WERI-Rb-1 (cell line): Measurements from ENCODE around the gene MXRA8.
"Not testable (repeated sequence)": the region's sequence is repeated elsewhere in the genome, so short reads cannot be mapped to it uniquely, and the experiment has no call there.

Source experiments
- DNase-seq: peaks from one replicate; pipeline ENCODE4 v3.0.0-alpha.2; 2020
- H3K27ac ChIP-seq: fragments of 250-450 bp; sonication (Bioruptor Pico); 2 replicates; pipeline ENCODE4 v1.5.1; 2020; ENCODE audit warnings: mild to moderate bottlenecking, moderate library complexity
- H3K27me3 ChIP-seq: fragments of 250-450 bp; sonication (Bioruptor Pico); 2 replicates; pipeline ENCODE4 v1.5.1; 2021; ENCODE audit warnings: mild to moderate bottlenecking, low read depth, moderate library complexity; ENCODE audit not compliant: insufficient read depth, severe bottlenecking
- H3K36me3 ChIP-seq: fragments of 250-450 bp; sonication (Bioruptor Pico); 2 replicates; pipeline ENCODE4 v1.5.1; 2020; ENCODE audit warnings: mild to moderate bottlenecking, moderate library complexity
- H3K4me3 ChIP-seq: 2 replicates; pipeline ENCODE4 v1.5.1; 2011; ENCODE audit warnings: low read depth, mild to moderate bottlenecking, control low read depth, low read length
- H3K9me3 ChIP-seq: fragments of 250-450 bp; sonication (Bioruptor Pico); 2 replicates; pipeline ENCODE4 v1.5.1; 2021; ENCODE audit warnings: mild to moderate bottlenecking, moderate library complexity; ENCODE audit not compliant: severe bottlenecking
- CTCF ChIP-seq: IDR thresholded peaks from 2 replicates; pipeline ENCODE4 v1.5.1; 2011; ENCODE audit warnings: low read depth, mild to moderate bottlenecking, control low read depth, inconsistent platforms, low read length

The MXRA8 gene

GRCh38 chr1:1371746-1372711 is 13.7 kb upstream of the MXRA8 start:
- H3K36me3 ChIP-seq, result peaks cover 39% of the 10 kb centered on the region
- peak overlapping the region; percentile 48 for H3K27ac ChIP-seq
- peaks cover 4% of the 10 kb centered on the region for H3K9me3 ChIP-seq
- TF ChIP-seq CTCF, result peak; percentile 91
- H3K27me3 ChIP-seq, result no peaks in the 10 kb centered on the region
- H3K4me3 ChIP-seq, result no peak overlapping the region
- peak; percentile 83 for DNase-seq

- Histone ChIP-seq H3K4me3 (no peak overlapping the region), H3K36me3 (peaks cover 34% of the 10 kb centered on the region), H3K27me3 (no peaks in the 10 kb centered on the region), H3K9me3 (peaks cover 8% of the 10 kb centered on the region), H3K27ac (peak overlapping the region; percentile 48)
- DNase-seq, result no peak
- TF ChIP-seq CTCF, result no peak
Measured at GRCh38 chr1:1371364-1371745, 13.0 kb upstream of the MXRA8 start.

- H3K4me3 ChIP-seq, result no peak overlapping the region
- DNase-seq, result no peak
Measured at GRCh38 chr1:1370771-1371300, 12.5 kb upstream of the MXRA8 start.

GRCh38 chr1:1370094-1370493 is 11.7 kb upstream of the MXRA8 start:
- DNase-seq, H3K27ac ChIP-seq, H3K4me3 ChIP-seq, H3K27me3 ChIP-seq: not testable (repeated sequence)
- H3K36me3 ChIP-seq, result peaks cover 29% of the 10 kb centered on the region
- peaks cover 15% of the 10 kb centered on the region for H3K9me3 ChIP-seq

More at GRCh38 chr1:1370771-1371300, 12.5 kb upstream of the MXRA8 start:
- H3K9me3 ChIP-seq, result peaks cover 13% of the 10 kb centered on the region
- H3K27ac ChIP-seq, result no peak overlapping the region
- no peaks in the 10 kb centered on the region for H3K27me3 ChIP-seq
- peaks cover 29% of the 10 kb centered on the region for H3K36me3 ChIP-seq
- TF ChIP-seq CTCF, result no peak

- Histone ChIP-seq H3K9me3 (peaks cover 15% of the 10 kb centered on the region), H3K4me3 (no peak overlapping the region), H3K27ac (no peak overlapping the region), H3K36me3 (peaks cover 8% of the 10 kb centered on the region), H3K27me3 (no peaks in the 10 kb centered on the region)
- TF ChIP-seq CTCF, result no peak
- no peak for DNase-seq
Measured at GRCh38 chr1:1367315-1367714, 9.0 kb upstream of the MXRA8 start.

- peaks cover 15% of the 10 kb centered on the region for H3K9me3 ChIP-seq
Measured at GRCh38 chr1:1366699-1367066, 8.3 kb upstream of the MXRA8 start.

More at GRCh38 chr1:1366699-1367066, 8.3 kb upstream of the MXRA8 start:
- DNase-seq, result no peak
- no peaks in the 10 kb centered on the region for H3K27me3 ChIP-seq
- no peak overlapping the region for H3K27ac ChIP-seq
- H3K4me3 ChIP-seq, result no peak overlapping the region
- no peak for TF ChIP-seq CTCF
- H3K36me3 ChIP-seq, result peaks cover 5% of the 10 kb centered on the region
